GM13977 (cell line): ENCODE measurements around the gene SNX24.

Experiments
- DNase-seq: peaks from one replicate; pipeline ENCODE4 v3.0.0; 2012; ENCODE audit warnings: low spot score
- CTCF ChIP-seq: IDR thresholded peaks from 2 replicates; pipeline ENCODE4 v1.5.1; 2012; ENCODE audit warnings: mild to moderate bottlenecking, control low read depth; ENCODE audit not compliant: insufficient read depth; ENCODE audit errors: extremely low read depth, missing control alignments
- in situ Hi-C: fragments of 300-500 bp; cut with MboI; formaldehyde crosslinking; loops from one replicate; pipeline ENCODE4 v1.12.0; 2022; ENCODE audit warnings: low sequenced_read_pairs, low pct_unique_long_range_greater_than_20kb, mixed read lengths, inconsistent platforms; ENCODE audit not compliant: unreplicated experiment

SNX24 gene

GRCh38 chr5:122924203-122924602 is 78.8 kb downstream of the SNX24 start:
- in situ Hi-C loops = no loop called here
- no peak for TF ChIP-seq CTCF
- DNase-seq = no peak

- in situ Hi-C loops = no loop called here
- no peak for DNase-seq
- TF ChIP-seq CTCF = no peak
These were observed 79.4 kb downstream of the SNX24 start for GRCh38 chr5:122924719-122925395.

- in situ Hi-C loops = no loop called here
- TF ChIP-seq CTCF = no peak
- no peak for DNase-seq
These were observed 83.6 kb downstream of the SNX24 start for GRCh38 chr5:122929001-122929400.

- DNase-seq = no peak
- in situ Hi-C loops = no loop called here
- no peak for TF ChIP-seq CTCF
These were observed 84.6 kb downstream of the SNX24 start for GRCh38 chr5:122929980-122930379.

GRCh38 chr5:122933956-122934355 is 88.5 kb downstream of the SNX24 start:
- DNase-seq = no peak
- in situ Hi-C loops = no loop called here
- no peak for TF ChIP-seq CTCF

GRCh38 chr5:122936088-122936487 is 90.7 kb downstream of the SNX24 start:
- in situ Hi-C loops = no loop called here
- no peak for DNase-seq
- TF ChIP-seq CTCF = no peak
